Pons (tissue), 1 donor: ENCODE results near the gene VWCE.

ENCODE experiments used
- DNase-seq: peaks from one replicate; pipeline ENCODE4 v3.0.0-alpha.2; 2016; ENCODE audit warnings: low spot score

The VWCE gene

DNA sequence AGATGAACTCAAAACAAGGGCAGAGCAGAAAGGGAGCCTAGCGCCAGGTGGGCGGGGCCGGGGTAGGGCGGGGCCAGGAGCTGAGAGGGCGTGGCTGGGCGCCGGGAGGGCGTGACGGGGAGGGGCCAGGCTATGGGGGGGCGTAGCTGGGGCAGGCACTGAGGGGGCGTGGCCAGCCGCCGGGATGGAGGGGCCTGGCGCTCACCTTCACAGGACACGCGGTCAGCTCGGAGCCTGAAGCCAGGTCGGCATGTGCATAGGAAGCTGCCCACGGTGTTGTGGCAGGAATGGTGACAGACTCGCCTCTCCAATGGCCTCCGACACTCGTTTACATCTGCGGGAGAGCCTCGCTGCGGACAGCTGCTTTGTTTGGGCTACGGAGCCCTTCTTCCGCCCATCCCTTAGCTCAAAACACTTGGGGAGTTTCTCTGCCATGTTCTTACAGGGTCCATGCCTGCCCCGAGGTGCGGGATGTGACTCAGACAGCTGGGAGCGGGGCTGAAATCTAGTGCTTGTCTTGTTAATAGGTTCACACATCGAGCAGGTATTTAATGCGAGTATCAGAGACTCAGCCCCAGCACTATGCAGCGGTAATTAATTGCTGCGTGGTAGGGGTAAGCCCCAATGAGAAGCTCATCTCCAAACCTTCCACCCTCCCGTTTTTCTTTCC lies 13.4 kb downstream of the VWCE start:
- no peak for DNase-seq

GRCh38 chr11:61280883-61281580 lies 14.1 kb downstream of the VWCE start:
- DNase-seq, result no peak

- DNase-seq, result no peak
Observed at GRCh38 chr11:61279934-61280659, 15.0 kb downstream of the VWCE start.

- DNase-seq, result no peak
Observed at GRCh38 chr11:61278001-61278470, 17.1 kb downstream of the VWCE start.

GRCh38 chr11:61277186-61278000 lies 17.7 kb downstream of the VWCE start:
- no peak for DNase-seq

- DNase-seq, result no peak
Observed at GRCh38 chr11:61275191-61275590, 19.9 kb downstream of the VWCE start.

DNA sequence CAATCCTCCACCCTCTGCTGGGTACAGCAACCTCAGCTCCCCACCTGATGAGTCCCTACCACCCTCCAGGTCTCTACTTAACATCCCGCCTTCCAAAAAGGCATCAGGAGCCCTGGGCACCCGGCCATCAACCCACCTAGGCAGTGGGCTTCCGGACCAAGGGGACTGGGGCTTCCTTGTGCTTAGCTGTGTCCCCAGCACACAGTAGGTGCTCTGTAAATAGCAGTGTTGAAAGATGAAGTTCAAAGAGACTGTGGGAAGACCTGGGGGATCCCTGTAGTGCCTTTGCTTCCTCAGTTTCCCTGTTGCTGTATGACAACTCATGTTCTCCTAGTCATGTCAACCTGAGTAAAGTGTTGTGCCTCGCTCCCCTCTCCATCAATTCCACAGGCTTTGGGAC lies 21.0 kb downstream of the VWCE start:
- no peak for DNase-seq

DNA sequence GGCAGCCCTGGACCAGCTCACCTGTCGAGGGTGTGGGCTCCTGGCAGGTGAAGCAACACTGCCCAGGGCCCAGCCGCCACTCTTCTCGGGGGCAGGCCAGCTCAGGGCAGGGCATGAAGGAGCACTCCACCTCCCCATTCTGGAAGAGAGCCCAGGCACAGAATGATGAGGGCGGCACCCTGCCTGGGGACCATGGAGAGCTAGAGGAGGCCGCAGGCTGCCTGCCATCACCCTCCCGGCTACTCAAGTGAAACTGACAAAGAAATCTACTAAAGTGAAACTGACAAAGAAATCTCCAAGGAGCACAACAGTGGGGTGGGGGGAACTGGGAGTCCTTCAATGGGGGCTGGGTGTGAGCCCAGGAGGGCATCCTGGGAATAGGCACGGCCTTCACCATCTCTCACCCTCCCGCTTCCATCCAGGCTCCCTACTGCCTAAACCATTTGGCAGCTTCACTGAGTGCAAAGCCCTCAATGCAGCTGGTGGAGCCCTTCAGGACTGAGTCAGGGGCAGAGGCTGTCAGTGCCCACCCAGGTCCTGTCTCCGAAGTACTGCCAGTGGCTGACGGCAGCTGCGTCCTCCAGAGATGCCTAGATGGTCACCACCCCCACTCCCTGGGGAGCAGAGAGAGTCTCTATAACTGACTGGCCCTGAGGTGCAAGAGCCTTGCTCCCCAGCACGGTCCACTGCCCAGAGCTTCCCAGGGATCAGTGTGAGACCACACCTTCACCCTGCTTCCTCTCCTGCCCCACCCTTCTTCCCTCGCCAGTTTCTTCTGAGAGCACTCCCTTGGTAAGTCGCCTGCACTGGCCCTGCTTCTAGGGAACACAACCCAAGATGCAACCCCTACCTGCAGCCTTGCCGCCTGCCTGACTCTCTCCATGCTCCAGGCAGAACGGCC lies 21.7 kb downstream of the VWCE start:
- peak; percentile 31 for DNase-seq

GRCh38 chr11:61272731-61273130 lies 22.4 kb downstream of the VWCE start:
- DNase-seq, result no peak

GRCh38 chr11:61270354-61271076 lies 24.6 kb downstream of the VWCE start:
- no peak for DNase-seq

DNA sequence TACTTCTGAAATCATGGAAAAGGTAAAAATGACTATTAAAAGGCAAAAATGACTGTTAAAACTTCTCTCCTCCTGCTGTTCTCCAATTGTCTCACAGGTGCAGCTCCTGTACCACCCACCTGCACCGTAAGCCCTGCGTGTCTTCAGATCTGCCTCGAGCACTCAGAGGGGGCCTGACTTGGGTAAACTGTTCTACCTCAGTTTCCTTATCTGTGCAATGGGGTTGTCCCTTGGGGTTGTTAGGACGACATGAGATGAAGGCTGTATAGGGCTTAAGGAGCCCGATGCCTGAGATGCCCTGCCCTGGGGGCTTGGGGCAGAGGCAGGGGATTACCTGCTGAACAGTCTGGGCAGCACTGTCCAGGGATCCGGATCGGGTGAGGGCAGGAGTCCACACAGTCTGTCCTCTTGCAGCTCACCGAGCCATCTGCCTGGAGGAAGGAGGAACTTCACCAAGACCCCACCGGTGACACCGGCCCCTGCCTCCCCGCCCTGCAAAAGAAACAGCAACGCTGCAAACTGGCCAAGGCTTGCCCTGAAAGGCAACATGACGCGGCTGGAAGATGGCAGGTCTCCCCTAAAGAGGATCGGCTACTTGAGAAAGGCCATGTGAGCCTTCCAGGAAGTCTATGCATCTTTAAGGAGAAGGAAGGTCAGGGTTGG lies 26.4 kb downstream of the VWCE start:
- DNase-seq, result no peak

DNA sequence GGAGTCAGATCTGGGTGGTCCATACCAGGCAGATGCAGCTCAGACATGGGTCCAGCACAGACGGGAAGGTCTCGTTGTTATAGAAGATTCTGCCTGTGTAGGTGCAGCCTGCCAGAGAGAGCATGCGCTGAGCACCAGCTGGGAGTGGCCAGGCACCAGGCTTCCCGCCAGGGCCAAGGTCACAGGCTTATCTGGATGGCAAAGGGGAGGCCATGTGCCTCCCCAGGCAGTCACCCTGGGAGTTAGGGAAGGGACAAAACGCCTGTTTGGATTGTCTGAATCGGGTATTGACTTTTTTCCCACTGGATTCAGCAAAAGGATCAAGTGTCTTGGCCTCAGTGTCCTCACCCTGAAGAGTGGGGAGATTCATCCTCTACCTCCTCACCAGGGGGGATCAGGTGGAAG lies 27.7 kb downstream of the VWCE start:
- DNase-seq, result no peak

- no peak for DNase-seq
Observed at GRCh38 chr11:61266602-61267001, 28.5 kb downstream of the VWCE start.

GRCh38 chr11:61265357-61265756 lies 29.8 kb downstream of the VWCE start:
- DNase-seq, result no peak

DNA sequence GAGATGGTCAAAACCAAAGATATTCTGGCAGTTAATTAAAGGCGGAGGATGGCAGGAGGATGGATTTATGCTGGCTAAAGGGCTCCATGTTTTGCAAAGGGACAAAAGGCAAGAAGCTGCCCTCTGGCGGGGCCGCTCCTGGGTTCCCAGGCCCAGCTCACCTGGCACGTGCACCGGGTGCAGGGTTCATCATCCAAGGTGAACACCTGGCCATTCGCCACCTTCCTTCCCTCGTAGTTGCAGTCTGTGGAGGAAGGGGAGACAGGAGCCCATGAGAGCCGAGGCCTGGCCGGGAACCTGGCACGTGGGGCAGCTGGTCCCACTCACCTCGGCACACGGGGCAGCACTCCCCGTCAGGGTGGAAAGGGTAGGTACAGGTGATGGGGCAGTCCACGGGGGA lies 30.3 kb downstream of the VWCE start:
- DNase-seq, result no peak

DNA sequence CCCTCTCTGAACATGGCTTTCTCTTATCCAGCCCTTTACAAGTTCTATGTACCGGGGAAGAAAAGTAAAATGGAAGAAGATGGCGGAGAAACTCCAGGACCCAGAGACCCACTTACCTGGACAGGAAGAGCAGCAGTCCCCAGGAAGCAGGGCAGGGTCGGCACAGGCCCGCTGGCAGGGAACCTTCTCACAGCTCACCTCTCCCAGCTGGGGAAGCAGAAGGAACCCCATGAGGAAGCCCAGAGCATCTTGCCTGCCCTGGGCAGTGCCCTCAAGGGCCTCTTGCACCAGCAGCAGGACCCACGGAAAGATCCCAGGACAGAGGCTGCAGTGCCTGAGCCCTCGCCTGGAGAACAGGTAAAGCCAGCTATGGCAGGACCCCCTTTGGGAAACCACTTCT lies 30.7 kb downstream of the VWCE start:
- DNase-seq, result no peak

- DNase-seq, result no peak
Observed at GRCh38 chr11:61259363-61259762, 35.8 kb downstream of the VWCE start.

DNA sequence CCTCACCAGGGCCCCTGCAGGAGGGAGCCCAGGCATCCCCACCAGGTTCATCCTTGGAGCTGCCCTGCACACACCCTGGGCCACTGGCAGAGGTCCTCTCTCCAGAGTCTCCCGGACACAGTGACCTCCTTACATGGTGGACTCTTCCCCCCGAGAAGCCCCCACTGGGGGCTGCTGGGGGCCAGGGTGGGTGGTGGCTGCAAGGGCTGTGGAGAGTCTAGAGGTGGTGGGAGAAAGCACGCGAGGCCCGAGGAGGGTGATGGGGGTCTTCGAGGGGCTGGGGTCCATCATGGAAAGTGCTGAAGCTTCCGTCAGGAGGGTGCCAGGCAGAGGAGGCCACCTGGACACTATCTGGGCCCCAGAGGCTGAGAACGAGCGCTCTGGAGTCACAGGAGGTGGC lies 36.6 kb downstream of the VWCE start:
- no peak for DNase-seq

DNA sequence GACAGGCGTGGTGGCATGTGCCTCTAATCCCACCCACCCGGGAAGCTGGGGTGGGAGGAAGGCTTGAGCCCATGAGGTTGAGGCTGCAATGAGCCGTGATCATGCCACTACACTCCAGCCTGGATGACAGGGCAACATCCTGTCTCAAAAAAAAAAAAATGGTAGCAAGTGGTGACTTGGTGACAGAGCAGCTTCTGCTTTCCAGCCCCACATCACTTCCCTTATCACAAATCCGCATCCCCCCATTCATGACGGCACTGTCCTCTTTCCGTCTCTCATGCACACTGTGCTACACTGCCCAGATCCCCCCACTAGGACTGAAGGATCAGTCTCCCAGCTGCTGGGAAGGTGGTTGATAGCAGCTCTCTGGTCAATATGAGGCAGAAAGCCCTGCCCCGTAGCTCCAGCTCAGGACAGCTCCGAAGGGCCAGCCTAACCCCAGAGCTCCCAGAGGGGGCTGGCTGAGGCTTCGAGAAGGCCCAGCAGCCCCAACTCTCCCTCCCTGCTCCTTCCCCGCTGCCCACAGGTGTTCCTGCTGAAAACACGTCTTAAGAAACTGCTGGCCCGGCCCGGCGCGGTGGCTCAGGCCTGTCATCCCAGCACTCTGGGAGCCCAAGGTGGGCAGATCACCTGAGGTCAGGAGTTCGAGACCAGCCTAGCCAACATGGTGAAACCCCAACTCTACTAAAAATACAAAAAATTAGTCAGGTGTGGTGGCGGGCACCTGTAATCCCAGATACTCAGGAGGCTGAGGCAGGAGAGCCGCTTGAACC lies 38.2 kb downstream of the VWCE start:
- DNase-seq, result no peak
